ENCODE measurements around the gene FCER2.

DNA sequence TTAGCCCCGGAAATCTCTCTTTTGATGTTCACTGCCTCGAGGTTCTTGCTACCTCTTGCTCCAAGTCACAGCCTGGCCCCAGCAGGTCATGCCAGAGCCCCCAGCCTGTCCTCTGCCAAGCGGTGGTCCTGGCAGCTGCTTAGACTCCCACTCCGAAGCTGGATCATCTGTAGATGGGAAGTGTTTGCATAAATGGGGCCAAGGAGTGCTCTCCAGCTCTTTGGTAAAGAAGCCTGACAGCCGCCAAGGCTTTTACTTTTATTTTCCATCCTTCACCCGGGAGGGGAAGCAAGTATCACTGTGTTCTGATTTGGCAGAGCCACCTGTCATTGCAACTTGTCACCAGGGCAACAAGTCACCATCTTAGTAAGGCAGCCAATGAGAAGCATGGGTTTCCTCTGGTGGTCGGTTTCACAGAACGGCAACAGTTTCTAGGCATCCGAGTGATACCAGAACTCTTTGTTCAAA lies 43.7 kb downstream of the FCER2 start:
- TF ChIP-seq, protein P1, sequence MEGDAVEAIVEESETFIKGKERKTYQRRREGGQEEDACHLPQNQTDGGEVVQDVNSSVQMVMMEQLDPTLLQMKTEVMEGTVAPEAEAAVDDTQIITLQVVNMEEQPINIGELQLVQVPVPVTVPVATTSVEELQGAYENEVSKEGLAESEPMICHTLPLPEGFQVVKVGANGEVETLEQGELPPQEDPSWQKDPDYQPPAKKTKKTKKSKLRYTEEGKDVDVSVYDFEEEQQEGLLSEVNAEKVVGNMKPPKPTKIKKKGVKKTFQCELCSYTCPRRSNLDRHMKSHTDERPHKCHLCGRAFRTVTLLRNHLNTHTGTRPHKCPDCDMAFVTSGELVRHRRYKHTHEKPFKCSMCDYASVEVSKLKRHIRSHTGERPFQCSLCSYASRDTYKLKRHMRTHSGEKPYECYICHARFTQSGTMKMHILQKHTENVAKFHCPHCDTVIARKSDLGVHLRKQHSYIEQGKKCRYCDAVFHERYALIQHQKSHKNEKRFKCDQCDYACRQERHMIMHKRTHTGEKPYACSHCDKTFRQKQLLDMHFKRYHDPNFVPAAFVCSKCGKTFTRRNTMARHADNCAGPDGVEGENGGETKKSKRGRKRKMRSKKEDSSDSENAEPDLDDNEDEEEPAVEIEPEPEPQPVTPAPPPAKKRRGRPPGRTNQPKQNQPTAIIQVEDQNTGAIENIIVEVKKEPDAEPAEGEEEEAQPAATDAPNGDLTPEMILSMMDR (conservative IDR thresholded peaks at IDR 0.05; ENCODE audit: low read depth, low read length): no peak
- TF ChIP-seq EZH2 (IDR thresholded peaks at IDR 0.05; ENCODE audit: borderline replicate concordance, low read depth, low read length, poor library complexity, severe bottlenecking): no peak
